ENCODE results near the gene SLC28A2. TPM values are rescaled to one million over a fixed set of nuclear protein-coding genes. Genes with fewer than 3 reads are reported as not detected.

The SLC28A2 gene
- total and polyA plus RNA-seq, 9 of the 15 experiments (the other 6 are each of a cell fraction or from before 2014, with no cell fraction given) = 0.03 to 0.04 TPM; not detected in 7

GRCh38 chr15:45291822-45292582 lies 40.0 kb downstream of the SLC28A2 start:
- intact Hi-C loops (cut with micrococcal nuclease) (no loop called here), in situ Hi-C loops (cut with MboI) (no loop called here)
- H3K9me1 ChIP-seq (ENCODE audit: control insufficient read depth, insufficient read depth, low read length) = no peaks in the 10 kb centered on the region
- 2% methylated on average over 6 of the region's 9 CpGs for whole genome bisulfite sequencing (ENCODE audit: insufficient coverage, low coverage, missing lambda C conversion rate)
- H3K4me2 ChIP-seq (ENCODE audit: insufficient read depth, low read length) = no peak overlapping the region
- H3K4me1 ChIP-seq (replicated peaks in 1 of 2; ENCODE audit: control insufficient read depth in 2 of 2, insufficient read depth in 2 of 2, low read length in 2 of 2) = no peaks in the 10 kb centered on the region
- no peak overlapping the region for H3K9ac ChIP-seq (ENCODE audit: insufficient read depth in 1 of 2, low read depth in 2 of 2, low read length in 2 of 2)
- H3K27ac ChIP-seq (ENCODE audit: extremely low read depth, low read depth, low read length) = no peak overlapping the region
- no peak for DNase-seq (ENCODE audit: extremely low read depth in 1 of 4, low spot score in 3 of 4)
- ChIA-PET POLR2A (no interaction called here), CTCF (ENCODE audit: low intra/inter-chr PET ratio) (interaction anchor here (0.7 kb wide), 1 partner anchor 13 kb away, joined by 5 read pairs; no protein-coding TSS in a partner anchor)
- no peaks in the 10 kb centered on the region for H3K79me2 ChIP-seq (ENCODE audit: control insufficient read depth, insufficient read depth, low read length)
- no TSS peak for BruUV-seq (replicated peaks)
- H3K9me3 ChIP-seq (replicated peaks; ENCODE audit: control insufficient read depth, insufficient read depth, low read depth, low read length) = no peaks in the 10 kb centered on the region
- FAIRE-seq = no peak
- H3K27me3 ChIP-seq (ENCODE audit: control insufficient read depth in 2 of 2, insufficient read depth in 2 of 2, low read length in 2 of 2) = peaks cover 4 to 6% of the 10 kb centered on the region in 2 experiments; a peak in 3 of 5 replicates
- H2AFZ ChIP-seq (ENCODE audit: low read depth, low read length) = no peak overlapping the region
- no peaks in the 10 kb centered on the region for H4K20me1 ChIP-seq (replicated peaks; ENCODE audit: control insufficient read depth, insufficient read depth, low read length)
- no peak overlapping the region for H3K4me3 ChIP-seq
- H3K36me3 ChIP-seq (ENCODE audit: control insufficient read depth, insufficient read depth, low read length) = no peaks in the 10 kb centered on the region
- ATAC-seq = no peak
- no peak for TF ChIP-seq ZFP30 (CRISPR knock-in tag; IDR thresholded peaks at IDR 0.05; ENCODE audit: borderline replicate concordance)
- no peak for TF ChIP-seq ETV6 (IDR thresholded peaks at IDR 0.05; ENCODE audit: borderline replicate concordance in 1 of 2, low read depth in 2 of 2, low read length in 1 of 2)
- TF ChIP-seq ETV6 (CRISPR knock-in tag; IDR thresholded peaks at IDR 0.05; ENCODE audit: borderline replicate concordance) = no peak
- TF ChIP-seq SLC30A9 (CRISPR knock-in tag; IDR thresholded peaks at IDR 0.05) = no peak
- no peak for TF ChIP-seq BDP1 (IDR thresholded peaks at IDR 0.05; ENCODE audit: insufficient read depth, insufficient read length)
- TF ChIP-seq ZNF407 (IDR thresholded peaks at IDR 0.05; ENCODE audit: low read depth) = no peak
- TF ChIP-seq PHTF2 (CRISPR knock-in tag; IDR thresholded peaks at IDR 0.05) = no peak
- TF ChIP-seq NFRKB (IDR thresholded peaks at IDR 0.05; ENCODE audit: low read depth) = no peak
- no peak for TF ChIP-seq NONO (IDR thresholded peaks at IDR 0.05; ENCODE audit: low read depth in 2 of 2, low read length in 1 of 2)
- TF ChIP-seq FOXA3 (CRISPR knock-in tag; conservative IDR thresholded peaks at IDR 0.05 in 1 of 2, IDR thresholded peaks at IDR 0.05 in 1 of 2) = no peak
- TF ChIP-seq MCM5 (IDR thresholded peaks at IDR 0.05; ENCODE audit: low read depth) = no peak
- no peak for TF ChIP-seq FOXO4 (CRISPR knock-in tag; IDR thresholded peaks at IDR 0.05)
- TF ChIP-seq ERF (CRISPR knock-in tag; IDR thresholded peaks at IDR 0.05) = no peak
